ENCODE measurements around the gene RAB31. TPM values are rescaled to one million over a fixed set of nuclear protein-coding genes. Genes with fewer than 3 reads are reported as not detected.

The RAB31 gene
- total RNA-seq, 2 donors from 2014 or later = 6.0 to 16.6 TPM

DNA sequence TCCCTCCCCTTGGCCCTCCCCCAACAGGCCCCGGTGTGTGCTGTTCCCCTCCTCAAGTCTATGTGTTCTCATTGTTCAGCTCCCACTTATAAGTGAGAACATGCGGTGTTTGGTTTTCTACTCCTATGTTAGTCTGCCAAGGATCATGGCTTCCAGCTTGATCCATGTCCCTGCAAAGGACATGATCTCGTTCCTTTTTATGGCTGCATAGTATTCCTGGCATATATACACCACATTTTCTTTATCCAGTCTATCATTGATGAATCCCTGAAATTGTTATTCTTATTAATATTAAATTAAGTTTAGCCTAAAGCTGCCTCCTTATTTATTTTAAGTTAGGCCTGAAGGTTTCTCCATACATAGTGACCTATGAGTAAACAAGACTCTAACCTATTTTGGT lies 18.8 kb upstream of the RAB31 start:
- no peak for DNase-seq
- ATAC-seq = no peak
- intact Hi-C loops (cut with DNase I, micrococcal nuclease) = loop anchor here in 1 of 2 donors (10.0 kb wide), 1 partner anchor 266 kb away; no protein-coding TSS in a partner anchor

DNA sequence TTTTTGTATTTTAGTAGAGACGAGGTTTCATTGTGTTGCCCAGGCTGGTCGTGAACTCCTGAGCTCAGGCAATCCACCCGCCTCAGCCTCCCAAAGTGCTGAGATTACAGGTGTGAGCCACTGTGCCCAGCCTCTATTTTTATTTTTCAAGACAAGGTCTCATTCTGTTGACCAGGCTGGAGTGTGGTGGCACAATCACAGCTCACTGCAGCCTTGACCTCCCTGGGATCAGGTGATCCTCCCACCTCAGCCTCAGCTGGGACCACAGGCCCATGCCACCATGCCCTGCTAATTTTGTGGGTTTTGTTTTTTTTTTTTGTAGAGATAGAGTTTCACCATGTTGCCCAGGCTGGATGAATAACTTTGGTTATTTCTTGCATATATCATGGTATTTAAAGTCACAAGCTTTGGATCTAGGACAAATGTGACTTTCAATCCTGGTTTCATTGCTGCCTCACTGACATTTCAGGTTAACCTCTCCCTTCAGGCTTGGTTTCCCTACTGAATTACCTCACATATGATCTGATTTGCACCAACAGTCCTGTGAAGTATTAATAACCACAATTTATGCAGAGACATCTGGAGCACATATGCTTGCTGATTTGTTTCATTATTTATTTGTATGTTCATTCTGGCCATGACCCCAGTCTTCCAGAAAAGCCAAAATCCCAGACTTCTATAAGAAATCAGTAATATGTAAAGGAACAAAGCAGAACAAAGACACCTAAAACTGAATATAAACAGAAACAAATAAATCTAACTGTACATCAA lies 17.5 kb upstream of the RAB31 start:
- intact Hi-C loops (cut with DNase I, micrococcal nuclease) = no loop called here
- ATAC-seq (no peak), DNase-seq (no peak)

DNA sequence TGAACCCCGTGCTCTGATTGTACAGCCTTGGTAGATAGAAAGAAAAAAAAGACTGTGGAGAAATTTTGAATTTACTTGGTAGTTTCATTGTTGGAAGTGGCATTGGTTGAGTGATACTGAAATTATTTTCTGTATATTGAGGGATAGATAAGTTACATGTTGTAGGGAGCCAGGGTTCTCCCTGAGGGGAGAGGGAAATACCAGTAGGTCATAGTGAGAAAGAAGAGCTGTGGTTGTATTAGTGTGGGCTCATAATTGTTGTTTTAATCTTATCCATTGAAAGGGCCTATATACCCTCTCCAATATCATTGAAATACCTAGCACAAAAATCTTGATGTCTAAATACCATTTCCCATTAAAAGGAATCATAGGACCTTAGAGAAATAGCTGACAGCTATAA lies 16.9 kb upstream of the RAB31 start:
- intact Hi-C loops (cut with DNase I, micrococcal nuclease) = no loop called here
- ATAC-seq (no peak), DNase-seq (no peak)

DNA sequence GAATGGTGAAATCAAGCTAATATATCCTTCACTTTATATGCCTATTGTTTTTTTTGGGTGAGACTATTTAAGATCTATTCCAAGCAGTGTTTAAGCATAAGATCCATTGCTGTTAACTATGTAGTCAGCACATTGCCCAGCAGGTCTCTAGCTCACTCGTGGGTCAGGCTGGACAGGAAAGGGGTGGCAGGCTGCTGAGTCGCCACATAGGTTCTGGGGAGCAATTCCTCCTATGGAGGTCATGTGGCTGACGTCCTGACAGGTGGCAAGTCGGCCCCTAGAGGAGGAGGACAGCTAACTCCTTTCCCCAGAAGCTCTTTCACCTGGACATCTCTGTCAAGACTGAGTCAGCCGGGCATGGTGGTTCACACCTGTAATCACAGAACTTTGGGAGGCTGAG lies 13.9 kb upstream of the RAB31 start:
- DNase-seq = no peak
- intact Hi-C loops (cut with DNase I, micrococcal nuclease) = no loop called here

DNA sequence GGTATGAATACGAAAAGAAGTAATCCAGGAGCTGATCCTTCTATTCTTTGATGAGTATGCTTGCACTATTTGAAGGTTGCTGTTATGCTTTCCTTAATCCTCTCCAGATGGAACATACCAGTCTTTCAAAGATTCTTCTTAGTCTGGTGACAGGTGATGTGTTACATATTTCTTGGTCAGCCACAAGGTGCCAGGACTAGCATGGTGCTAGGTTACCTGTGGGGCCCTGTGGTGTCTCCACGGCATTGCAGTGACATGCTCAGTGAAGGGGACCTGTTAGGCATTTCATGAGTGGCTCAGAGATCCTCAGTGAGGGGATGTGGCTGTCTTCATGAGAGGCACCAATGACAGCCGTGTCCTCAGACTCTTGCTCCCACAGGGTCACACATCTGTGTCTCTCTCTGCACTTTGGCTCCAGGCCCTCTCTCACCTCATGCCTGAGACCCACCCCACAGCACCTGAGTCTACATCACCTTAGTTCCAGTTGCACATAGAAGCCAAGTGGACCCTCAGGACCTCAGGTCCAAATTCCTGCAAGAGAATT lies 13.1 kb upstream of the RAB31 start:
- intact Hi-C loops (cut with DNase I, micrococcal nuclease) = no loop called here
- DNase-seq (no peak), ATAC-seq (no peak)

More for the DNA sequence above, 13.9 kb upstream of the RAB31 start:
- no peak for ATAC-seq

DNA sequence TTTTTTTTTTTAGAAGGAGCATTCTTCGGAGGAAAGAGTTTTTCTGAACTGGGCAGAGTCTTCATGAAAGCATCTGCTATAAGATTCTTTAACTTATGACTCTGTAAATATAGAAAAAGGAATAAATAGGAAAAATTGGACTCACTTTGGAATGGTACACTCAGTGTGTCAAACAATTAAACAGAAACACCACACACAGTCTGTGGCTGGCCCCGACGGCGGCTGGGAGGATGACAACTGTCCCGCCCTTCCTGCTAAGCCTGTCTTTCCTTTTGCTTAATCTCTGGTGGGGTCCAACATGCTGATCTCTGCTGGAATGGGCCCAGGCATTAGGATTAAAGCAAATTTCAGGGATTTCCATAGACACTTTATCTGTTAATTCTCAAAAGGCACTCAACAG lies 12.5 kb upstream of the RAB31 start:
- ATAC-seq (no peak), DNase-seq (no peak)
- intact Hi-C loops (cut with DNase I, micrococcal nuclease) = no loop called here

DNA sequence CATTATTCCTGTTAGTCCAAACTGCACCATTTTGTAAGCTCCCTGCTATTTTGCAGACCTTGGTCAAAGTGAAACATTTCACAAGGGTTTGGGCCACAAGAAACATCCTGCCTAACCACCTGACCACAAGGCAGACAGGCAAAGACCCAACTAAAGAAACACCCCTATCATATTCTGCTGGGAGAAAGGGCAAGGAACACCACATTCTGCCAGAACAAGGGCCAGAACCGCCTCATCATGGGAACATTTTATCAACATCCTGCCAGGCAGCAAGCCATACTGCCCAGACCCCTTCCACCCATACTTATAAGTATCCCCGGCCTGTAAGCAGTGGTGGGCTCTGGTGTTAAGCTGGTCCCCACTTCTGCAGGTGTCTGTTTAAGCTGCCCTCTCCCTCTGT lies 12.0 kb upstream of the RAB31 start:
- no peak for ATAC-seq
- intact Hi-C loops (cut with DNase I, micrococcal nuclease) = no loop called here
- no peak for DNase-seq

DNA sequence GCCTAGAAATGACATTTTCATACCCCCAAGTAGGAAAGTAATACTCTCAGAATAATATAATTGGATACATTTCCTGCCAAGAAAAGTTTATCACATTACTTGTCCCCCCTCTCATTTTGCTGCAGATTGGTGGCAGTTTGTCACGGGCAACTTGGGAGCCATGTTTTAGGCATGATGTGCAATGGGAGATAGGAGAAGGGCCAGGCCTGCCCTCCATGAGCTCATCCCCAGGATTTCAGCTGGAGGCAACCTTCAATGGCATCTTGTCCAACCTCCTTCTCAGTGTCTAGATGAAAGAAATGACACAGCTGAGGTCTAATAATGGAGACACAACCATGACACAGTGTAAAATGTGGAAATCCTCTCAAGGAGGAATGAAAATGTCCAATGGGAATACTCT lies 11.4 kb upstream of the RAB31 start:
- DNase-seq (no peak), ATAC-seq (no peak)
- intact Hi-C loops (cut with DNase I, micrococcal nuclease) = no loop called here

DNA sequence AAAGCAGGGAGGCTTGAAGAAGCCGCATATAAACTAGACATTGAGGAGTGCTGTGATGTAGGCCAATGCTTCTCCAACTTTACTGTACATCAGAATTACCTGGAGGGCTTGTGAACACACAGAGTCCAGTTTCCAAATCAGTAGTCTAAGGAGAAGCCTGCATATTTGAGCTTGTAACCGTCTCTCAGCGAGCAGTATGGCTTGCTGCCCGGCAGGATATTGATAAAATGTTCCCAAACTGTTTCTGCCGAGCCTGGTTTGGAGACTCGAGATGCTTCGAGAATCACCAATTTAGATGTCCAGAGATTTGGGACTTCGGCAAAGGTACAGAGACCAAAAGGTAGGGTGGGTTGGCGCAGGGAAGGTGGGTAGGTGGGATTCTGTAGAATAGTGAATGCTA lies 11.0 kb upstream of the RAB31 start:
- ATAC-seq (no peak), DNase-seq (no peak)
- intact Hi-C loops (cut with DNase I, micrococcal nuclease) = no loop called here

DNA sequence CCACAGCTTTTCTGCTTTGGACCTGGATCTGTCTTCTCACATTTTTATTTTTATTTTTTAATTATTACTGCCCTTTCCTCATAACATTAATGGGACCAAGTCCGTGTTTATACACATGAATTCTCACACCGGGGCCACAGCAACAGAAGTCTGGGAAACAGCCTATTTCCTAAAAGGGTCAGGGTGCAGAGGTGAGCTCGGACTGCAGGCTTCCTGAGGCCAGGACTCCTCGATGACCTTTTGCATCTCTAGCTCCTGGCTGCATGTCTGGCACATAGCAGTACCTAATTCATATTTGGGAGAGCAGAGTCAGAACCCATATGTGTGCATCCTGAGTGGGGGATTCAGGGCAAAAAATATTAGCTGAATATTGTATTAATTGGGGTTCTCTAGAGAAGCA lies 9.6 kb upstream of the RAB31 start:
- intact Hi-C loops (cut with DNase I, micrococcal nuclease) = no loop called here
- no peak for DNase-seq

DNA sequence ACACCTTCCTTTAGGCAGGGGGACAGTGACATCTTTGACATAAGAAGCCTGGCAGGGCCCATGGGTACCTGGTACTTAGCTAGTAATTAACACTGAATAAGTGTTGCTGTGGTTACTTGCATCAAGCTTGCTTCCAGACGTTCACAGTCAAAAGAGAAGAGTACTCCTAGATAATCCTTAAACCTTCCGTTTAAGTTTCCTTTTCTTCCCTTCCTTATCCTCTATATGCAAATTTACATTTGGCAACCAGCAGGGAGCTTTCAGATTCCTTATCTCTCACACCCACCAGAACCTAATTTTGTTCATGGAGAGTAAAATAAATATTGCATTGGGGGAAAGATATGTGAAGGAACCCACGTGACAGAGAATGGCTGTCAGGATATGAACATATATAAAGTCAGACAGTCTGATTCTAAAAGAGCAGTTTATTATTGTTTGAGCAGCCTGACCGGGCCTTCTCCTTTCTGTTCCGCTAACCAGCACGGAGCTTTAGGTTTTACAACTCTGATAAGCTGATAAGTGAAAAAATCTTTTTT lies 7.8 kb upstream of the RAB31 start:
- intact Hi-C loops (cut with DNase I, micrococcal nuclease) = no loop called here
- DNase-seq = no peak
- ATAC-seq = peak; percentile 70

More for the DNA sequence above, 9.6 kb upstream of the RAB31 start:
- no peak for ATAC-seq

DNA sequence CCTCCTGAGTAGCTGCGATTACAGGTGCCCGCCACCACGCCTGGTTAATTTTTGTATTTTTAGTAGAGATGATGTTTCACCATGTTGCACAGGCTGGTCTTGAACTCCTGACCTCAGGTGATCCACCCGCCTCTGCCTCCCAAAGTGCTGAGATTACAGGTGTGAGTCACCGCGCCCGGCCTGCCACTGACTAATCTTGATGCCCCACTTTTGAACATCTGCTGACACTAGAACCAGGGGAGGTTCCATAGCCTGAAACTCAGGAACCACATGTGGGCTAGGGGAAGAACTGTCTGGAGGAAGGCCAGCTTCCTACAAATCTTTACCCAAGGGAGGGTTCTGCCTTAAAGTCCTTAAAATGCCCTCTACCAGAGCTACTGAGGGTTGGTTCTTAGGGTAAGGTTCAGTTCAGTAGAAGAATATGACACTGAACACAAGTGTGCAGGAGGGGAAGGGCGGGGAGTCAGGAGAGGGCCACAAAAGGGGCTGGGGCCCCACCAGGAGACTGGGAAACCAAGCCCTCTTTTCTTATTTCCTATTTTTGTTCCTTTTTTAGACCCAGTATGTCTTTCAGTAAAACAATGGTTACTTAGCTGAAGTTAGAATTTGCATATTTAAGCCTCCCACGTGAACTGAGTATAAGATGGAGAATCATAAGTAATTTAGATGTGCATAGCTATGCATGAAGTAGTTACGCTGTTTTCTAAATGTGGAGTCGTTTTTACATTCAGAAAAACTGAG lies 6.3 kb upstream of the RAB31 start:
- no peak for DNase-seq
- no peak for ATAC-seq
- intact Hi-C loops (cut with DNase I, micrococcal nuclease) = no loop called here

DNA sequence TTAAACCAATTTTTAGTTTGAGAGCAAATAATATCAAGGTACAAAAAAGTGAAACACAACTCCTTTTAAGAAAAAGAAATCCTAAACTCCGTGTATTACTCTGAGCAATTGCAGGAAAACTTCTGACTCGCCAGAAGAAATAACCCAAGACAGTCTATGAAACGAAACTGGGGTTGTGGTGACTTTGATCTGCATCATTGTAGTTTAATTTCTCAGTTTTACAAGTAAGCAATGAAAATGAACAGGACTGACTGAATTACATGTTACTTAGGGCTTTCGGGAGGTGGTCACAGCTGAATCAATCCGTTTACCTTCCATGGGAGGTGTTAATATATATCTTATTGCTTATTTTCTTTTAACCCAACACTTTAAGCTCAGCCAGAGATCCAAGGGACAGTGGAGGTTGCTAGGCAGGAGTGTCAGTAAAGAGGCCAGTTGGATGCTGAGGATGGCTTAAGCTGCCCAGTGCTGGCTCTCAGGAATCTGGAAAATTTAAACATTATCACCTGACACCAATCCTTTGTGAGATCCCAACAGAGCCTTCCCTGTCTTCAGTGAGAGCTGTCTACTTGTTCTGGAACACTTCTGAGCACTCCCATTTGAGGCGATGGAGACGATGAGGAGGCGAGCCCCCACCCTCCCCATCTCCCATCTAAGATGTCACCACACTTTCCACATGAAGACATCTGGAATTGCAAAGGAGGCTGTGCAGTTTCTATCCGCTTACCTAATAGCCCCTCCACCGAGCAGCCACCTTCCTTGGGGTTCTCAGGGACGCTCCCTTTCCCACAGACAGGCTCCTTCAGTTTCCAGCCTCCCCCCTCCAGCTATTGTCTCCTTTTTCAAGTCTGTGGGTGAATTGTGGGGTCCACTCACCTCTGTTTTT lies 3.6 kb upstream of the RAB31 start:
- ATAC-seq = no peak
- no peak for DNase-seq
- intact Hi-C loops (cut with DNase I, micrococcal nuclease) = no loop called here

DNA sequence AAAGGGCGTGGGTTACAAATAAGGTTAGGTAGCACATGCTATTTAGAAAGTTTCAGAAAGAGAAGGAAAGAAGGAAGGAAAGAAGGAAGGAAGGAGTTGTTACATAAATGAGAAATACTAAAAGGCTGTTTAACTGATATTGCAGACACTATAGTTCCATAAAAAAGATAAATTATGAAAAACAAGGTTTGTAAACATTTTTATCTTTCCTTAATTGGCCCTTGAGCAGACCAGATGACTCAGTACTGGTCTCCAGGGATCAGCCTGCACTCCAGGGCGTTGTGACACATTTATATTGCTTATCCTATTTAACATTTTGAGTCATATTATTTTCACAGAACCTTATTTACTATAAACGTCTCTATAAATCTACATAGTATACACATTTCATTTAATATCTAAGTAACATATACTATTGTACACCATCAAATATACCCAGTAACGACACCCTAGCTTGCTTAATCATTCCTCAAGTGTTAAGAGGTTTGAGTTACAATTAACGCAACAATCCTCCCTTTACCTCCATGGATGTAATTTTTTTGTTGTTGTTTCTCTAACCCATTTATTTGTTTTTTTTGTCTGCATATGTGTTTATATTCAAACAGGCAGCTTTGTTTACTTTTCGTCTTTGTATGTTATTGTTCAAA lies 2.8 kb upstream of the RAB31 start:
- peak; percentile 27 for ATAC-seq
- DNase-seq = no peak
- intact Hi-C loops (cut with DNase I, micrococcal nuclease) = no loop called here

DNA sequence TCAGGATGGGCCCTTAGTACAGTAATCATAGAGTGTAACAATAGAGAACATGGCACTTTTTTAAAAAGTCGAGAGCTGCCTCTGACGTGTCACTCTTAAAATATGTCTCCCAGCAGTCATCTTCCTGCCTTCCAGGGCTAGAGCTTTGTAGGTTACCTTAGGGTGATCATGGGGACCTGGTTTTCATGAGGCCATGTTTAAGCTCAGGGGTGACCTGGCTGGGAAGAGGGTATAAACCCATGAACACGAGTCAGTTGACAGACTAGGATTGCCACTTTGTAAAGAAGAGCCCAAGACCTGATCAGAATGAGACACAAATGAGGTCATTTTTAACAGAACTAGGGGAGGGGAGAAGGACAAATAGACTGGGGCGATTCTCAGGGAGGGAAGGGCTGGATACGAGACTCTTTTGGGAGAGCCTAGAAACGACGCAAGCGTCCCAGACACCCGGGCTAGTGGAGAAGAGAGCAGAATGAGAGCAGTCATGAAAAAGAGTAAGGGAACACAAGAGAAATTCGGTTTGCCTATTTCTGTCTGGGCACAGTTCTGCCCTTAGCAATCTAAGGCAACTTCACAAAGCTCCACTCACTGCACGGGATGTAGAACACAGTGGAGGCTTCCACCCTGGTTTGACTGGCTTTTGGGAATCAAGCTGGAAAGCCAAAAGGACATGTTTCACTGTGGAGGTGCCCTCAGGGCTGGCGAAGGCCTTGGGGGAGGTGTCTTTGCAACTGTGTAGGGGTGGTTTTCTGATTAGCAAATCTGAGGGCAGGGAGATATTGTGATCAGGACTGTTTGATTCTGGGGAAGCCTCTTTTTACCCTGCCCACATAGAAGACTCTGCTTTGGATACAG lies 1.8 kb upstream of the RAB31 start:
- no peak for ATAC-seq
- intact Hi-C loops (cut with DNase I, micrococcal nuclease) = no loop called here
- DNase-seq = no peak

DNA sequence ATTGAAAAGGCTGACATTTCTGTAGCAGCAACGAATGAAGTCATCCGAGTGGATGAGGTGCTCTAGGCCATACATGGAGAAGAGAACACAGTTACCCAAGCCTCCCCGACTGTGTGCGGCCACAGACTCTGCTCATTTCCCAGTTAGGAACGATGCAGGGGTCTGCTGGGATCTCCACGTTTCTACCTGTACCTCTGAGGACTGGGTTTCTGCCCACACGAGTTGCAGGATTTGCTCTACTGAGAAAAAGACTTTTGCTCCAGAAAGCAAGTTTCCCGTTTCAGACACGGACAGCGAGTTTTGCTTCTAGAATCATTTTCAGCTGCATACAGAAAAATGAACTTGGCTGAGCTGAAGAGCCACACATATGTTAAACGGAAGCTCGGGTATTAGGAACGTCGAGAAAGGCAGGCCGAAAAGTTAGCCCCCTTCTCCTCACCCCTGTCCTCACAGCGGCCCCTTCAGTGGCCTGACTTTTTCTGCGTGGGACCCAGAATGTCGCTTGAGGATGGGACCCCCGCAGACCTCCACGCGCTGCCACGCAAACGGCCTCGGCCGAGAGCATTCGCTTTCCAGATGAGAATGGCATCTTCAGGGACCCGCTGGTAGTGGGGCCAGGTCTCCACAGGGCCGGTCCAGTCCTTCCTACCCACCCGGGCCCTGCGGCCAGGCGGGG lies 582 bp upstream of the RAB31 start:
- intact Hi-C loops (cut with DNase I, micrococcal nuclease) = no loop called here
- ATAC-seq = no peak
- DNase-seq = no peak

All from left colon (tissue), 2 donors.